Activated CD8-positive, alpha-beta memory T cell treated with anti-CD3 and anti-CD28 coated beads for 36 hours (primary cell): ENCODE results near the gene STK17B. TPM values are rescaled to one million over a fixed set of nuclear protein-coding genes. Genes with fewer than 3 reads are reported as not detected.

Experiments
- CTCF ChIA-PET: fragments of 350-600 bp; sonication (Branson Sonifier 250); formaldehyde crosslinking; loops from one replicate; lab custom pipeline; 2021; ENCODE audit warnings: antibody characterized with exemption; lab: Charles Lee
- POLR2A ChIA-PET: fragments of 350-600 bp; sonication (Branson Sonifier 250); formaldehyde crosslinking; loops from one replicate; lab custom pipeline; 2021; ENCODE audit warnings: antibody characterized with exemption; lab: Charles Lee
- total RNA-seq, 2 experiments: library from RNA; stranded (reverse); gene quantifications; one replicate each; pipeline ENCODE4 v1.2.3, GENCODE V29; 2021

The STK17B gene
- total RNA-seq, 2 experiments from 2014 or later: 129 to 135 TPM

GRCh38 chr2:196142825-196143224 lies 28.6 kb downstream of the STK17B start:
- ChIA-PET CTCF (interaction anchor here (0.6 to 1.3 kb wide), 2 partner anchors 11 to 307 kb away, joined by 3 read pairs; no protein-coding TSS in a partner anchor), POLR2A (no interaction called here)

DNA sequence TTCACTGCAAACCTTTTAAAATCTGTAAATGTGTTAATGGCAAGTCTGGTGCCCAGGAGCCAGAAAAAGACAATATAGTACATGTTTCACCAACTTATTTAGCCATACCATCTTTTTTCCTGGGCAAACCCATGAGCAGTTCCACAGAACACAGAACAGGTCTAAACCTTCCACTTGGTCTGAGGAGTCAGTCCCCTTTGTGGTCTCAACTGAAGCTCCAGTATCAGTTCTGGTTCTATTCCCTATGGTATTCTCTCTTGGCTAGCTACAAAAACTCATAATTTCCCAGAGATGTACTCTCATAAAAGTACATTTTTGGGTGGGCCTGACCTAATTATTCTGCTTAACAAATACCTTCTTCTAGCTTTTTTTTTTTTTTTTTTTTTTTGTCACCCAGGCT lies 31.2 kb downstream of the STK17B start:
- CTCF ChIA-PET: interaction anchor here (1.7 kb wide), 1 partner anchor 61 kb away, joined by 3 read pairs; no protein-coding TSS in a partner anchor
- POLR2A ChIA-PET: no interaction called here

DNA sequence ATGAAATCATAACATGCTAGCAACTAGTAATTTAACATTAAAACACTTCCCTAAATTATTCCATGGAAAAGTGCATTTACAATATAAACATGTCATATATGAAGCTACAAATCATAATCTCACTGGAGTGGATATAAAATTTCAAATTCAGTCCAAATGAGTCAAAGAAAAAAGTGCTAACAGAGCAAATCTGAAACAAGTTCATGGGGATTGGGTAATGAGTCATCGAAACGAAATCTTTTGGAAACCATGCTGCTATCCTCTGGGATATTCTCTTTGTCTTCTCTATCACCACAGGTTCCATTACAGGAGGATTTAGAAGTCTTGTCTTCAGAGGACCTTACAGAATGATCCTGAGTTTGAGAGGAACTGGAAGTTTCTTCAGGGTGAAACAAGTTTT lies 34.1 kb downstream of the STK17B start:
- ChIA-PET CTCF (no interaction called here), POLR2A (no interaction called here)

GRCh38 chr2:196136151-196136550 lies 35.2 kb downstream of the STK17B start:
- ChIA-PET CTCF (no interaction called here), POLR2A (interaction anchor here (0.6 kb wide), 1 partner anchor 49 kb away, joined by 6 read pairs; no protein-coding TSS in a partner anchor)

- POLR2A ChIA-PET: no interaction called here
- CTCF ChIA-PET: interaction anchor here (1.2 kb wide), 2 partner anchors 11 to 64 kb away, joined by 3 to 4 read pairs; partner anchors contain the start of gene DNAH7
These were observed 39.1 kb downstream of the STK17B start for GRCh38 chr2:196131949-196132925.

DNA sequence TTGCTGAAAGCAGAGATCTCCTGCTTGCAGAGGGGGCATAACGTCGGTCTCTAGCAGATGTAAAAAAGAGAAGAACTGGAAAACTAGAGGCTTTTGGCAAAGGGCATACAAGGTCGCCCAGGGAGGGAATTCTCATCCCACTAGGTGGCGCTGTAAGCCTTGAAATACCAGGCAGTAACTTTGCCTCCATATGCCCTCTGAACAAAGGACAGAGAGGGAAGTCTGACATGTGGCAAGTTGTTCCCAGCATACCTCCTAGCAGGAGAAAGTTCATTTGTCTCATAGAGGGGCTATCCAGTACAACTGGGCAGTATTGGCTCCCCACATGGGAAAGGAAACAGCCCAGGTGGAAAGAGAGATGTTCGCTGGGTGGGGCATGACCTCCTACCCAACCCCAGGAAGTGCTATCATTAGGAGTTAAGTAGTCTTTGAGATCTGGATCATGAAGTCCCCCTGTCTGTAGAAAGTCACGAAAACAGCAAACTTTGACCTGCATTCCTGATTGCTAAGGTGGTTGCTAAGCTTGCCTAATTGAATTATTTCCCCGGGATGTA lies 39.9 kb downstream of the STK17B start:
- POLR2A ChIA-PET: no interaction called here

GRCh38 chr2:196130039-196130825 lies 41.1 kb downstream of the STK17B start:
- ChIA-PET CTCF (interaction anchor here (0.7 kb wide), 2 partner anchors 189 to 588 kb away, joined by 3 read pairs; no protein-coding TSS in a partner anchor), POLR2A (no interaction called here)

More for the DNA sequence above, 39.9 kb downstream of the STK17B start:
- CTCF ChIA-PET: interaction anchor here (0.7 to 1.2 kb wide), 2 partner anchors 12 to 162 kb away, joined by 3 to 4 read pairs; no protein-coding TSS in a partner anchor

- ChIA-PET POLR2A (no interaction called here), CTCF (interaction anchor here (0.6 to 1.2 kb wide), 3 partner anchors 19 to 60 kb away, joined by 3 read pairs; partner anchors contain the start of gene DNAH7)
These were observed 42.6 kb downstream of the STK17B start for GRCh38 chr2:196128749-196129148.

- ChIA-PET CTCF (no interaction called here), POLR2A (no interaction called here)
These were observed 45.8 kb downstream of the STK17B start for GRCh38 chr2:196125596-196125995.

GRCh38 chr2:196123679-196124373 lies 47.6 kb downstream of the STK17B start:
- POLR2A ChIA-PET: no interaction called here
- CTCF ChIA-PET: no interaction called here

GRCh38 chr2:196119926-196120325 lies 51.5 kb downstream of the STK17B start:
- POLR2A ChIA-PET: no interaction called here
- CTCF ChIA-PET: no interaction called here

DNA sequence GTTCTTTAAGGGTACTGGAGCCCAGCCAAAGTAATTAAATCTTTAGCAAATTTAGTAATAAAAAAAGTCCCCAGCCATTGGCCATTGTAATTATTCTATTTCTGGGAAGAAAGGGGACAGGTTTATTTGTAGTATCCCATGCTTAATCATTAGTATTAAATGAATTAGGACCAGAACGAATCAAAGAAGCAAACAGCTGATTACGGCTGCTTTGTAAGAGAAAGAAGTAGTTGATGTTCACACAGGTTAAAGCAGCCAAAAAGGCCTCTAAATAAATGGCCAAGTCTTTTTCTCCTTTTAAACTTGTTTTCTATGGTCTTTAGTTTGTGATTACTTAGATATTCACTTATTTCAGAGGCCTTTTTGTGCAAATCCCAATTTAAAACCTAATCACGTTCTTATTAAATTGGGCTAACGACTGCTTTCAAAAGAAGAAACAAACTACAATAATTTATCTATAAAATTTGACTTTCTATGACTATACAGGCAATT lies 54.1 kb downstream of the STK17B start:
- ChIA-PET CTCF (no interaction called here), POLR2A (no interaction called here)

DNA sequence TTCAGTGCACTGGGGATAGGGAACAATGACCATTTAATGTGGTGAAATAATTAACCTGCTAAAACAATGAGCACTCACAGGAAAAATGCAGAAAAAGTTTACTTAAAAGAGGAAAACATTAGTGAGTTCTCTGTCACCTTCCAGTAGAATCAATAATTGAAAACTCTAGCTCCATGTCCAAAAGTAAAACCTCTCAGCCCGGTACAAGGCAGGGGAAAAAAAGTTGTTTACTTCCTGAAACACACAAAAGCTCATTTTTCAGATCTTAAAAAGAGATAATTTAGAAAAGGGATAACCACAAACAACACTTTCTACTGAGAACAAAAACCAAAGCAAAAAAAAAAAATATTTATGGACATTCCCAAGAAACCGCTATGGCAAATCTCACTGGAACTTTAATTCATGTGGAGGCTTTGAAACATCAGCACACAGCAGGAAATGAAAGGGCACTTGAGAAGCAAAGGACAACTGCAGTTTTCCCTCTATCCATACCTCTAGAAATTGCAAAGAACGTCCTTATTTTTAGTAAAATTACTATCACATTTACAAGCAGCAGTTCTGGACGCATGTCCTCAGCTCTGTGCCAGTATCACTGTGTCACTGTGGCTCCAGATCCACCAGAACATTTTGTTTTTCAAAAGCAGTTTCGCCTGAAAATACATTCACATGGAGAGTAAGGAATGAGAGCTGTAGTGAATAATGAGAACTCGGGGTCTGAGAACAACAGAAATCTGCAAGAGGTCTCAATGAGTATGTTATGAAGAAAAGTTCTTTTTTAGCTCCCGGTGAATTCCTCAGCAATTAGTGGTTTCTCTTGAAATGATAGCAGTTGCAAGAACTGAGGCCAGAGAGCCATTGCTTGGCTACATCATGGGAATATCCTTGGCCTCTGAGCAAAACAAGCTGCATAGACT lies 58.1 kb downstream of the STK17B start:
- CTCF ChIA-PET: no interaction called here
- POLR2A ChIA-PET: no interaction called here

GRCh38 chr2:196112418-196113034 lies 58.9 kb downstream of the STK17B start:
- ChIA-PET POLR2A (no interaction called here), CTCF (no interaction called here)

GRCh38 chr2:196108604-196109003 lies 62.8 kb downstream of the STK17B start:
- ChIA-PET CTCF (no interaction called here), POLR2A (no interaction called here)

DNA sequence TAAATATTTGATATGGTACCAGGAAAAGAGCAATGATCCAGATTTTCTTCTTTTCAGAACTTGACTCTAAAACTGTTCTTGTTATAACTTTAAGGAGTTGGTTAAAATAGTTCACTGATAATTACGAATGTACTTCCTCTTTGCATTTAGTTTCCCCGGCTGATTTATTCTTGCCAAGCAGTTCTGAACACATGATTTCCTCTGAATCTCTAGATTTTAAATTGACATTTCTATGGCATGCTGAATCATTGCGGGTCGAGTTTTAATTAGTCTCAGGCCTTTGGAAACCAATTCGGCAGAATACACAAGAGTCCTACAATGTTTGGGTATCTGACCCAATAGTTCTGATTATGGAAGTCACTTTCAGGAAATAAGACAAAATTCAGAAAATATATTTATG lies 65.4 kb downstream of the STK17B start:
- CTCF ChIA-PET: no interaction called here
- POLR2A ChIA-PET: no interaction called here

DNA sequence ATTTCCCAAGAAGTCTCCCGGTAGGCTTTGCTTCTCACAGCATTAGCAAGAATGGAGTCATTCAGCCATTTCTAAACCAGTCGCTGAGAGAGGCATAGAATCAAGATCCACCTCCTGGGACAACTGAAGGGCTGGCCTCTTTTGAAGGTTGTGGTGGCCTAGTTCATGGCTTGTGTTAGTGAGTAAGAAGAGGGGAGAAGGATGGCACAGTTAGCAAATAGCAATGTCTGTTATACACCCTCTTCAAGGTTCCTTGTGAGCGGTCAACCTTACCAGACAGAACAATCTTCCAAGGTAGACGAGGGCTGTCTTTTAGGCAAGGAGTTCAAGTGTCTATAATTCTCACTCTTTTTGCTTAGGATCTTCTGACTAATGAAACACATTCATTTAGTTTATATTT lies 67.3 kb downstream of the STK17B start:
- CTCF ChIA-PET: no interaction called here
- POLR2A ChIA-PET: no interaction called here
